Ectodermal cell (in vitro differentiated cells): Measurements from ENCODE around the gene PRR36.

Source experiments
- H3K27ac ChIP-seq: 2 replicates; pipeline ENCODE4 v1.7.0; 2013; ENCODE audit warnings: mild to moderate bottlenecking, low read depth, low read length; ENCODE audit not compliant: insufficient read depth, poor library complexity, severe bottlenecking
- H3K27me3 ChIP-seq: 2 replicates; pipeline ENCODE4 v1.7.0; 2013; ENCODE audit warnings: mild to moderate bottlenecking, low read length; ENCODE audit not compliant: insufficient read depth, control insufficient read depth, poor library complexity, severe bottlenecking
- H3K36me3 ChIP-seq: one replicate; pipeline ENCODE4 v1.7.0; 2013; ENCODE audit warnings: low read length; ENCODE audit not compliant: control insufficient read depth, insufficient read depth
- H3K4me1 ChIP-seq: one replicate; pipeline ENCODE4 v1.7.0; 2013; ENCODE audit warnings: low read length; ENCODE audit not compliant: control insufficient read depth, insufficient read depth
- H3K4me3 ChIP-seq: 2 replicates; pipeline ENCODE4 v1.7.0; 2013; ENCODE audit warnings: low read depth, low read length, control low read depth; ENCODE audit not compliant: insufficient read depth
- H3K9me3 ChIP-seq: 2 replicates; pipeline ENCODE4 v1.7.0; 2013; ENCODE audit warnings: mild to moderate bottlenecking, low read length, moderate library complexity; ENCODE audit not compliant: control insufficient read depth
- WGBS, 2 experiments: methylation state at CpG; one replicate each; pipeline ENCODE4 v1.1.7; 2013; ENCODE audit warnings: missing lambda C conversion rate in 2 of 2; 5-methylcytosine and 5-hydroxymethylcytosine counted together

Gene PRR36

DNA sequence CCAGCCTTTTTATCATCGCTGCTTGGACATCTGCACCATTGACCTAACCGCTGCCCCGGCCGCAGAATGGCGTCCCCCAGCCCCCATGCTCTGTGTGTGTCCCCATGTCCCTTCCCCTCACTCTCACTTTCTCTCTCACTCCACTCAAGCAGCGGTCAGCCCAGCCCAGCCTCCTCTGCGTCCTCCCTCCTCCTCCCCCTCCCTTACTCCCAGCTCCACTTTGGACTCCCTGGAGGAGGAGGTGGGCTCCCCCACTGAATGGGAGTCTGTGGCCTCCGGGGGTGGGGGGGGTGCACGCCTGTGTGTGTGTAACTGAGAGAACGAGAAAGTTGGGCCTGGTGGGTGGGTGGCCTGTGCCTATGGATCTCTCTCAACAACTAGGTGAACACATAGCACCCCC is 31.7 kb upstream of the PRR36 start:
- 96% methylated on average over 10 of the region's 10 CpGs for WGBS, 2 experiments
- Histone ChIP-seq H3K9me3 (no peaks in the 10 kb centered on the region), H3K4me3 (no peak overlapping the region), H3K4me1 (peaks cover 11% of the 10 kb centered on the region), H3K27ac (no peak overlapping the region), H3K27me3 (no peaks in the 10 kb centered on the region), H3K36me3 (peaks cover 8% of the 10 kb centered on the region)

DNA sequence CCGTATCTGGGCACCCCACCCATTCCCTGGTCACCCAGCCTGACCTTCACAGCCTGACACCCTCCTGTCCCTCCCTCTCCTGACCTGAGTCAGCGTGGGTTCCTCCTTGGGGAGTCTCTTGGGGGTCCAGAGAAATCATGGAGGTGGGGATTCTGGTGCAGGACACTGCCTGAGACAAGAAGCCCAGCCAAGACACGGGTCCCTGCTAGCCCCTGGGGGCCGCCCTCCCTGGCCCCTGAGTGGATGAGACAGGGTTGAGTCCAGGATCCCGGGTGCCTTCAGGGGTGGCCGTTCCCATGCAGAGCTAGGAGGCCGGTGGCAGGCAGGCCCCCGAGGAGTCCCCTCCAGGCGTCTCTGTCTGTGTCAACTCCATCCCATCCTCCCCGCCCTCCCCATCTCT is 31.1 kb upstream of the PRR36 start:
- peak overlapping the region; percentile 73 for H3K4me3 ChIP-seq

DNA sequence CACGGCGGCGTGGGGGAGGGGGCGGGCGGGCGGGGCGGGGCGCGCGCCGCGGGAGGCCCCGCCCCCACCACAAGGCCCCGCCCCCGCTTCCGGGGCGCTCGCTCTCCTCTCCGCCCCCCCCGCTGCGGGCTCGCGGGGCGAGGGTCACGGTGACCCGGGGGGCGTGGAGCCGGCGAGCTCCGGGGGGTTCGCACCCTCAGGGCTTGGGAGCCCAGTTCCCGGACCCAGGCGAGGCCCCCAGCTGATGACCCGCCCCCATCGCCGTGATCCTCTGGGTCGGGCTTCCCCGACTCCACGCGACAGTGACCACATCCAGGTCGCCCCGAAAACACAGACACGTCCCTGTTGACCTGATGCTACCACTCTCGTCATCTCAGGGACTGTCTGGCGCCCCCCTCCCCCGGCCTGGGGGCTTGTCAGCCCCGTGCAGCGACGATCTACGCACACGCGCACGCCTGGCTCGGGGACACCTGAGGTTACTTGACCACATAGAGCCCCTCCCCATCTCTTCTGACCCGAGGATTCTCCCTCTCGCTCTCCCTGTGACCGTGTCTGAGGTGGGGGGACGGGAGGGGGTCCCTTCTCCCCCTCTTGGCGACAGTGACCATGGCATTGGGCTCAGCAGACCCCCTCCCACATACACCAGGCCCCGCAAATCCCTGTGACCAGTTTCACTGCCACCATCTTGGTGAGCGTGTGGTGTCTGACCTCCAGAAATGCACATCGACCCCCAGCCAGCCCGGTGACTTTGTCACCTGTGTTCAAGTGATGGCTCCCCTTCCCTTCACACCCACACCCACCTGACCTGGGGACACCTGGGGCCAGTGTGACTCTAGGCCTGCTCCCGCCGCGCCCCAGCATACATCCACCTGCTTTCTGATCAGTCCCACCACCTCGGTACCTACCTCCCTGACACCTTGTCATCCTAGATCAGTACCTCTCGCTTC is 30.2 kb upstream of the PRR36 start:
- Histone ChIP-seq H3K36me3 (no peaks in the 10 kb centered on the region), H3K4me3 (peak overlapping the region; percentile 73), H3K9me3 (no peaks in the 10 kb centered on the region), H3K27ac (no peak overlapping the region), H3K4me1 (peaks cover 11% of the 10 kb centered on the region), H3K27me3 (no peaks in the 10 kb centered on the region)
- WGBS, 2 experiments: 12 to 13% methylated on average over 68 of the region's 68 CpGs

More for the DNA sequence above, 31.1 kb upstream of the PRR36 start:
- Histone ChIP-seq H3K27me3 (no peaks in the 10 kb centered on the region), H3K36me3 (peaks cover 2% of the 10 kb centered on the region), H3K27ac (no peak overlapping the region), H3K4me1 (peaks cover 11% of the 10 kb centered on the region), H3K9me3 (no peaks in the 10 kb centered on the region)
- WGBS, 2 experiments: 82 to 83% methylated on average over 10 of the region's 10 CpGs

DNA sequence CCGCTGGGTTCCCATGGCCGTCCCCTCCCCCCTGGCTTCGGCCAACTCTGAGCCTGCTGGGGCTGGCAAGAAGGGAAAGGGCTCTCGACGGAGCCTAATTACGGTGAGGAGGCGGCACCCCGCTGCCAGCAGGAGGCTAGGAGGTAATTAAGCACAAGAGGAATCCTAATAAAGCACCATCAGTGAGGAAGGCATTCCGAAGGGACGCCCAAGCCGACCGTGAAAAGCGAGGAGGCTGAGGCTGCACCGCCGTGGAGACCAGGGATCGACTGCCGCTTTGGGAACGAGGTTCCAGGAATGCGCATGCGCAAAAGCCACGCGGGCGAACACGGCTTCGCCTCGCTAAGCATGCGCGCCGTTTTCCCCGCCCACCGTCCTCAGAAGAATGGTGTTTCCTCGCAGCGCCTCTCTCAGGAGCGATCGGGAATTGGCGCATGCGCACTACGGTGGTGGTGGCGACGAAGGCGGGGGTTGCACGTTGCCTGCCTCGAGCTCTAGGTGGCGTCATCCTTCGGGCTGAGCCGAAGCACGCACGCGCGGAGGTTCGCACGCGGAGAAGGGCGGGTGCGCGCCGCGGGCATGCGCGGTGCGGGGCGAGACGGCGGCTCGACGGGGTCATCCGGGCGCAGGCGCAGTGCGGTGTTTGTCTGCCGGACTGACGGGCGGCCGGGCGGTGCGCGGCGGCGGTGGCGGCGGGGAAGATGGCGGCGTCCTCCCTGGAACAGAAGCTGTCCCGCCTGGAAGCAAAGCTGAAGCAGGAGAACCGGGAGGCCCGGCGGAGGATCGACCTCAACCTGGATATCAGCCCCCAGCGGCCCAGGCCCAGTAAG is 29.3 kb upstream of the PRR36 start, which contains the start of gene MAP2K7:
MAP2K7 (plus strand) TSS at position 634 of the 830 bp plus-strand sequence; CDS start at position 702, 68 bp downstream.
- peaks cover 11% of the 10 kb centered on the region for H3K4me1 ChIP-seq
- H3K36me3 ChIP-seq: no peaks in the 10 kb centered on the region
- H3K27ac ChIP-seq: peak within 1 kb of the TSS; percentile 28
- WGBS, 2 experiments: 0 to 1% methylated on average over 89 of the region's 89 CpGs
- peak within 1 kb of the TSS; percentile 73 for H3K4me3 ChIP-seq
- no peaks in the 10 kb centered on the region for H3K9me3 ChIP-seq
- no peaks in the 10 kb centered on the region for H3K27me3 ChIP-seq

DNA sequence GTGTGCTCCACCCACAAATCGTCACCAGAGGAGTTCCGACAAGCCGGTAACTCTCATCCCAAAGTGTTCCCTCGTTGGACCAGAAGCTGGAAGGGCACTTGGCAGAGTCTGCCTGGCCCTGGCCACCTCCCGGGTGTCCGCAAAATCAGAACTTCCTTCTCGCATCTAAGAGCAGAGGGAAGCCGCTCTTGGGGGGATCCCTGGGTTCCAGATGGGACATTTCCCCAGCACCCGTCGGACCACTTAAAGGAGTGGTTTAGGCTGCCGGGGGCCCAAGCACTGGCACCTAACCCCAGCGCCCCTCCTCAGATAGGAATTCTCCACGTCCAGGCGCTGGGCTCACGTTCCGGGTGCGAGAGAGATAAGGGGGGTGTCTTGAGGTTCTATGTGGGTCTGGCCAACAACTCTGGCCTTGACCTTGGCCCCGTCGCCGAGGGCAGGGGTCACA is 28.6 kb upstream of the PRR36 start:
- Histone ChIP-seq H3K36me3 (no peaks in the 10 kb centered on the region), H3K27me3 (no peaks in the 10 kb centered on the region), H3K9me3 (no peaks in the 10 kb centered on the region), H3K4me3 (peak overlapping the region; percentile 73), H3K4me1 (peaks cover 11% of the 10 kb centered on the region), H3K27ac (peak overlapping the region; percentile 28)
- 66 to 67% methylated on average over 20 of the region's 20 CpGs for WGBS, 2 experiments

DNA sequence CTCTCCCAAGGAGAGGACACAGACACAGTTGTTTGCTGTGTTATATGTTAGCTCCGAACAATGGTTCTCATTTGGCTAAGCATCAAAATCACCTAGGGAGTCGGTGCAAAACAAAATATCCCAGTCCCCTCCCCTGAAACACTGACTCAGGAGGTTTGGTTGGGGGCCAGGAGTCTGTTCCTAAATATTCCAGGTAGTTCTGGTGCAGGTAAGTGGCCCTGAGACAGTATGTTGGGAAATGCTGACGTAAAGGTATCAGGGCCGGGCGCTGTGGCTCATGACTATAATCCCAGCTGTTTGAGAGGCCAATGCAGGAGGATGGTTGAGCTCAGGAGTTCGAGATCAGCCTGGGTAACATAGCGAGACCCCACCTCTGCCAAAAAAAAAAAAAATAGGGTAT is 27.1 kb upstream of the PRR36 start:
- 95% methylated on average over 7 of the region's 7 CpGs for WGBS, 2 experiments
- peaks cover 11% of the 10 kb centered on the region for H3K4me1 ChIP-seq
- H3K27me3 ChIP-seq: no peaks in the 10 kb centered on the region
- no peak overlapping the region for H3K4me3 ChIP-seq
- H3K27ac ChIP-seq: no peak overlapping the region
- H3K36me3 ChIP-seq: no peaks in the 10 kb centered on the region
- no peaks in the 10 kb centered on the region for H3K9me3 ChIP-seq

DNA sequence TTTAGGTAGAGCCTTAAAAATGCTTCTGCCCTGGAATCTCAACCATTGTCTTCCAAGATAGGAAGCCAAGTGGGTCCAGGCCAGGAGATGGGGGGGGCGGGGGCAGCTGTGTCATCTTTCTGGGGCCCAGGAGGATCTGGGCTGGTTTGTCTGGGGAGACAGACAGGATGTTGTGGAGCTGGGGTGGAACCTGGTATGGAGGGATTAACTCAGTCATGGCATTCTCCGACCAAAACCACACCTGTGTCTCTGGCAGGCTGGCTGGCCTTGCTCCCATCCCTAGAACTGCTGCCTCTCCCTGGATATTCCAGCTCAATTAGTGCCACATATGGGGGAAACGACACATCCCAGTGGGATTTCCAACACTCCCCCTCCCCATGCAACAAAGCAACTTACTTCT is 26.7 kb upstream of the PRR36 start:
- no peaks in the 10 kb centered on the region for H3K27me3 ChIP-seq
- H3K27ac ChIP-seq: no peak overlapping the region
- H3K4me1 ChIP-seq: peaks cover 11% of the 10 kb centered on the region
- H3K36me3 ChIP-seq: no peaks in the 10 kb centered on the region
- 81 to 89% methylated on average over 3 of the region's 3 CpGs for WGBS, 2 experiments
- H3K4me3 ChIP-seq: no peak overlapping the region
- H3K9me3 ChIP-seq: no peaks in the 10 kb centered on the region

DNA sequence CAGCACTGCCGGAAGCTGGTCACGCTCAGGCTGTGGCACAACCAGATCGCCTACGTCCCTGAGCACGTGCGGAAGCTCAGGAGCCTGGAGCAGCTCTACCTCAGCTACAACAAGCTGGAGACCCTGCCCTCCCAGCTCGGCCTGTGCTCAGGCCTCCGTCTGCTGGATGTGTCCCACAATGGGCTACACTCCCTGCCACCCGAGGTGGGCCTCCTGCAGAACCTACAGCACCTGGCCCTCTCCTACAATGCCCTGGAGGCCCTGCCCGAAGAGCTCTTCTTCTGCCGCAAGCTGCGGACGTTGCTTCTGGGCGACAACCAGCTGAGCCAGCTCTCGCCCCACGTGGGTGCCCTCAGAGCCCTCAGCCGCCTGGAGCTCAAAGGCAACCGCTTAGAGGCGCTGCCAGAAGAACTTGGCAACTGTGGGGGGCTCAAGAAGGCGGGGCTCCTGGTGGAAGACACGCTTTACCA is 26.2 kb upstream of the PRR36 start:
- 88 to 90% methylated on average over 21 of the region's 21 CpGs for WGBS, 2 experiments
- H3K4me1 ChIP-seq: peaks cover 11% of the 10 kb centered on the region
- H3K27ac ChIP-seq: no peak overlapping the region
- H3K36me3 ChIP-seq: no peaks in the 10 kb centered on the region
- no peak overlapping the region for H3K4me3 ChIP-seq
- no peaks in the 10 kb centered on the region for H3K27me3 ChIP-seq
- H3K9me3 ChIP-seq: no peaks in the 10 kb centered on the region

DNA sequence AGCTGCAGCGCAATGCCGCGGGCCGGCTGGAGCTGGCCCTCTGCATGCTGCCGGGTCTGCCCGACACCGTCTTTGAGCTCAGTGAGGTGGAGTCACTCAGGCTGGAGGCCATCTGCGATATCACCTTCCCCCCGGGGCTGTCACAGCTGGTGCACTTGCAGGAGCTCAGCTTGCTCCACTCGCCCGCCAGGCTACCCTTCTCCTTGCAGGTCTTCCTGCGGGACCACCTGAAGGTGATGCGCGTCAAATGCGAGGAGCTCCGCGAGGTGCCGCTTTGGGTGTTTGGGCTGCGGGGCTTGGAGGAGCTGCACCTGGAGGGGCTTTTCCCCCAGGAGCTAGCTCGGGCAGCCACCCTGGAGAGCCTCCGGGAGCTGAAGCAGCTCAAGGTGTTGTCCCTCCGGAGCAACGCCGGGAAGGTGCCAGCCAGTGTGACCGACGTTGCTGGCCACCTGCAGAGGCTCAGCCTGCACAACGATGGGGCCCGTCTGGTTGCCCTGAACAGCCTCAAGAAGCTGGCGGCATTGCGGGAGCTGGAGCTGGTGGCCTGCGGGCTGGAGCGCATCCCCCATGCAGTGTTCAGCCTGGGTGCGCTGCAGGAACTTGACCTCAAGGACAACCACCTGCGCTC is 25.7 kb upstream of the PRR36 start:
- Histone ChIP-seq H3K27ac (no peak overlapping the region), H3K9me3 (no peaks in the 10 kb centered on the region), H3K4me3 (no peak overlapping the region), H3K4me1 (peaks cover 11% of the 10 kb centered on the region), H3K36me3 (no peaks in the 10 kb centered on the region), H3K27me3 (no peaks in the 10 kb centered on the region)
- 94 to 95% methylated on average over 34 of the region's 34 CpGs for WGBS, 2 experiments
